Activated T-cell treated with anti-CD3 and anti-CD28 coated beads, Interleukin-2, amount 50 U/mL, for 48 hours (primary cell): ENCODE results near the gene ATP8A2.
"Not testable (repeated sequence)": the region's sequence is repeated elsewhere in the genome, so short reads cannot be mapped to it uniquely, and the experiment has no call there.

ENCODE experiments used
- DNase-seq, 2 experiments: peaks; one replicate each; pipeline ENCODE4 v3.0.0-alpha.2; 2020

Gene ATP8A2

GRCh38 chr13:26058704-26059103, 686.9 kb downstream of the ATP8A2 start:
- DNase-seq, result no peak

- DNase-seq, result no peak
Measured at GRCh38 chr13:26060357-26060756, 688.6 kb downstream of the ATP8A2 start.

- DNase-seq, result no peak
Measured at GRCh38 chr13:26061256-26061655, 689.5 kb downstream of the ATP8A2 start.

- no peak for DNase-seq
Measured at GRCh38 chr13:26061947-26062346, 690.2 kb downstream of the ATP8A2 start.

- DNase-seq, result peak in 1 of 2 experiments; percentile 30
Measured at GRCh38 chr13:26062853-26063444, 691.2 kb downstream of the ATP8A2 start.

GRCh38 chr13:26066492-26066891, 694.7 kb downstream of the ATP8A2 start:
- DNase-seq, result not testable (repeated sequence)

GRCh38 chr13:26067601-26068000, 695.8 kb downstream of the ATP8A2 start:
- DNase-seq, result no peak

GRCh38 chr13:26068372-26068771, 696.6 kb downstream of the ATP8A2 start:
- DNase-seq, result not testable (repeated sequence)

- DNase-seq, result not testable (repeated sequence)
Measured at GRCh38 chr13:26069642-26070041, 697.9 kb downstream of the ATP8A2 start.

GRCh38 chr13:26071691-26072090, 699.9 kb downstream of the ATP8A2 start:
- no peak for DNase-seq

- not testable (repeated sequence) for DNase-seq
Measured at GRCh38 chr13:26072335-26072734, 700.6 kb downstream of the ATP8A2 start.

GRCh38 chr13:26074706-26075105, 702.9 kb downstream of the ATP8A2 start:
- DNase-seq, result no peak
